ENCODE measurements around the gene KRT6C.

DNA sequence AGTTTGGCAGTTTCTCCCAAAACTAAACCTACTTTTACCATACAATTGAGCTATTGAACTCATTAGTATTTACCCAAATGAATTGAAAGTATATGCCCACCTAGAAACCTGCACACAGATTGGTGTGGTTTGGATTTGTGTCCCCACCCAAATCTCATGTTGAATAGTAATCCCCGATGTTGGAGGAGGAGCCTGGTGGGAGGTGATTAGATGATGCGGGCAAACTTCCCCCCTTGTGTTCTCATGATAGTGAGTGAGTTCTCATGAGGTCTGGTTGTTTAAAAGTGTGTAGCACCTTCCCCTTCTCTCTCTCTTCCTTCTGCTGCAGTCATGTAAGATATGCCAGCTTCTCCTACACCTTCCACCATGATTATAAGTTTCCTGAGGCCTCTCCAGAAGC lies 4.0 kb upstream of the KRT6C start:
- TF ChIP-seq, protein P1, sequence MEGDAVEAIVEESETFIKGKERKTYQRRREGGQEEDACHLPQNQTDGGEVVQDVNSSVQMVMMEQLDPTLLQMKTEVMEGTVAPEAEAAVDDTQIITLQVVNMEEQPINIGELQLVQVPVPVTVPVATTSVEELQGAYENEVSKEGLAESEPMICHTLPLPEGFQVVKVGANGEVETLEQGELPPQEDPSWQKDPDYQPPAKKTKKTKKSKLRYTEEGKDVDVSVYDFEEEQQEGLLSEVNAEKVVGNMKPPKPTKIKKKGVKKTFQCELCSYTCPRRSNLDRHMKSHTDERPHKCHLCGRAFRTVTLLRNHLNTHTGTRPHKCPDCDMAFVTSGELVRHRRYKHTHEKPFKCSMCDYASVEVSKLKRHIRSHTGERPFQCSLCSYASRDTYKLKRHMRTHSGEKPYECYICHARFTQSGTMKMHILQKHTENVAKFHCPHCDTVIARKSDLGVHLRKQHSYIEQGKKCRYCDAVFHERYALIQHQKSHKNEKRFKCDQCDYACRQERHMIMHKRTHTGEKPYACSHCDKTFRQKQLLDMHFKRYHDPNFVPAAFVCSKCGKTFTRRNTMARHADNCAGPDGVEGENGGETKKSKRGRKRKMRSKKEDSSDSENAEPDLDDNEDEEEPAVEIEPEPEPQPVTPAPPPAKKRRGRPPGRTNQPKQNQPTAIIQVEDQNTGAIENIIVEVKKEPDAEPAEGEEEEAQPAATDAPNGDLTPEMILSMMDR (IDR thresholded peaks at IDR 0.05): no peak
- no peak for TF ChIP-seq POLR2A (IDR thresholded peaks at IDR 0.05)

All from esophagus squamous epithelium (tissue), 4 donors.